ENCODE data around the gene CLDN24. TPM values are rescaled to one million over a fixed set of nuclear protein-coding genes. Genes with fewer than 3 reads are reported as not detected.

Gene CLDN24
- total and polyA plus RNA-seq, 5 experiments from 2014 or later: 1.6 TPM; not detected in 4

GRCh38 chr4:183304538-183304937, 17.7 kb downstream of the CLDN24 start:
- Mint-ChIP-seq H3K36me3 (peaks cover 0 to 4% (median 0%) of the 10 kb centered on the region in 3 donors), H3K4me3 (no peak overlapping the region), H3K4me1 (no peaks in the 10 kb centered on the region), H3K9me3 (no peaks in the 10 kb centered on the region), H3K27ac (peak overlapping the region in 1 of 10 donors; percentile 1), H3K27me3 (peaks cover 0 to 2% (median under 1%) of the 10 kb centered on the region in 5 donors)
- ATAC-seq: no peak
- no peak for DNase-seq
- POLR2A ChIA-PET: no interaction called here

- ATAC-seq: no peak
- peaks cover 0 to 4% (median 0%) of the 10 kb centered on the region in 3 donors for H3K36me3 Mint-ChIP-seq
- no peak for DNase-seq
Measured at GRCh38 chr4:183304067-183304466, 18.2 kb downstream of the CLDN24 start.

DNA sequence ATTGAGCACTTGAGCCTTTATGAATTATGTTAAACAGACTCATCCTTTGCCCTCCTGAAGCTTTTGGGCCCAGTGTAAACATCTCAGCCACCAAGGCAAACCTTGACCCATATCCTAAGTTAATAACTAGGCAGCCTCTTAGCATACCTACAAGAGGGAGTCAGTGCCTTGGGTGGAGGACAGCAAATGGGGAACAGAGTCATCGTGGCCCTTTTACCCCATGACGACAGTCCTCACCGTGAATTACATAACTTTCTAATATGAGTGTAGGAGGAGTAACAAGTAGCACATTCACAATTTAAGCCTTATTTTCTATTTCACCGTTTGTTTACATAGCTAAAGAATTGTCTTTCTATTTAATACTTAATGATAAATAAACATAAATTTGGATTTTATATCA, 18.9 kb downstream of the CLDN24 start:
- peaks cover 0 to 4% (median 0%) of the 10 kb centered on the region in 3 donors for H3K36me3 Mint-ChIP-seq
- ATAC-seq (no peak), DNase-seq (no peak)
- POLR2A ChIA-PET: no interaction called here
- H3K9me3 Mint-ChIP-seq: no peaks in the 10 kb centered on the region
- H3K4me1 Mint-ChIP-seq: no peaks in the 10 kb centered on the region
- H3K27ac Mint-ChIP-seq: no peak overlapping the region
- no peak overlapping the region for H3K4me3 Mint-ChIP-seq
- H3K27me3 Mint-ChIP-seq: peaks cover 0 to 3% (median 2%) of the 10 kb centered on the region in 5 donors

More at GRCh38 chr4:183304067-183304466, 18.2 kb downstream of the CLDN24 start:
- H3K9me3 Mint-ChIP-seq: no peaks in the 10 kb centered on the region
- no peak overlapping the region for H3K4me3 Mint-ChIP-seq
- POLR2A ChIA-PET: no interaction called here
- no peak overlapping the region for H3K27ac Mint-ChIP-seq
- H3K4me1 Mint-ChIP-seq: no peaks in the 10 kb centered on the region
- peaks cover 0 to 3% (median 2%) of the 10 kb centered on the region in 5 donors for H3K27me3 Mint-ChIP-seq

DNA sequence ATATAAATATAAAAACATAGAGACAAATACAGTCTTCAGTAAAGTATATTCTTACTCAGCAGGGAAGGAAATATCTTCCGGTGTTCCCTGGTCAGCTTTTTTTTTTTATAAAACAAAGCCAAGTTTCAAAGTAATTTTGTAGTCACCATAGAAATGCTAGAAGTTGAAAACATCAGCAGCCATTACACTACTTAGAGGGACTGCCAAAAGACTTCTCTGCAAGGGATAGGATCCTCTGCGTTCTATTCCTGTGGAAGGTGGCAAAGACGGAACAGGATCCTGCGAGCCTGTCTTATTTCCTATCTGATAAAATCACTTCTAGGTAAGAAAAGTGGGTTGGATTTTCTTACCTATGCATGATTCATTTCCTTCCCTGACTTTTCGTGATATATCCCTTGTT, 21.6 kb downstream of the CLDN24 start:
- H3K4me1 Mint-ChIP-seq: no peaks in the 10 kb centered on the region
- ATAC-seq: no peak
- no peak for DNase-seq
- no peak overlapping the region for H3K27ac Mint-ChIP-seq
- POLR2A ChIA-PET: interaction anchor here (0.6 kb wide), 1 partner anchor 10 kb away, joined by 4 read pairs; no protein-coding TSS in a partner anchor
- peaks cover 0 to 3% (median 0%) of the 10 kb centered on the region in 5 donors for H3K27me3 Mint-ChIP-seq
- H3K9me3 Mint-ChIP-seq: no peaks in the 10 kb centered on the region
- peaks cover 0 to 8% (median 0%) of the 10 kb centered on the region in 3 donors for H3K36me3 Mint-ChIP-seq
- no peak overlapping the region for H3K4me3 Mint-ChIP-seq

GRCh38 chr4:183300070-183300469, 22.2 kb downstream of the CLDN24 start:
- no peak overlapping the region for H3K4me3 Mint-ChIP-seq
- H3K27ac Mint-ChIP-seq: no peak overlapping the region
- H3K36me3 Mint-ChIP-seq: peaks cover 0 to 6% (median 0%) of the 10 kb centered on the region in 3 donors
- H3K9me3 Mint-ChIP-seq: no peaks in the 10 kb centered on the region
- ATAC-seq (no peak), DNase-seq (no peak)
- POLR2A ChIA-PET: no interaction called here
- H3K4me1 Mint-ChIP-seq: no peaks in the 10 kb centered on the region
- peaks cover 0 to 3% (median 0%) of the 10 kb centered on the region in 5 donors for H3K27me3 Mint-ChIP-seq

GRCh38 chr4:183299464-183299863, 22.8 kb downstream of the CLDN24 start:
- Mint-ChIP-seq H3K27ac (no peak overlapping the region), H3K27me3 (peaks cover 0 to 3% (median 0%) of the 10 kb centered on the region in 5 donors), H3K4me3 (no peak overlapping the region), H3K36me3 (peaks cover 0 to 4% (median 0%) of the 10 kb centered on the region in 3 donors), H3K9me3 (no peaks in the 10 kb centered on the region), H3K4me1 (no peaks in the 10 kb centered on the region)
- POLR2A ChIA-PET: no interaction called here
- no peak for DNase-seq
- ATAC-seq: no peak

DNA sequence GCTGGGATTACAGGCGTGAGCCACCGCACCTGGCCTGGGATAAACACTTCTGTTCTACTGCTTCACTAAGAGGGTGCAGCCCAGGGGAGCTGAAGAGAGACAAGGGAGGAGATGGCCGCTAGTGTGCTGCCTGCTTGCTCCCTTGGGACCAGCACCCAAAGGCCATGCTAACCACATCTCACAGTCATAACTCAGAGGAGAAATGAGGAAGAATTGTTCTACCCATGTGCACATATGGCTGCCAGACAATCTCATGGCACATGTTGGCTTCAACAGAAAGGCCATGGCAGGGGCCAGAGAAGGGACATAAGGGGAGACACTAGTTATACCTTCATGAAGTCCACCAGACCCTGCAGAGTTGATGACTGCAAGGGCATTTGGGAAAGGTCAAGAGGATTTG, 24.6 kb downstream of the CLDN24 start:
- ATAC-seq (no peak), DNase-seq (no peak)
- Mint-ChIP-seq H3K4me1 (no peaks in the 10 kb centered on the region), H3K27ac (no peak overlapping the region), H3K9me3 (no peaks in the 10 kb centered on the region), H3K27me3 (peaks cover 0 to 3% (median 0%) of the 10 kb centered on the region in 5 donors), H3K4me3 (no peak overlapping the region), H3K36me3 (peaks cover 0 to 4% (median 0%) of the 10 kb centered on the region in 3 donors)
- POLR2A ChIA-PET: interaction anchor here (1.2 kb wide), 1 partner anchor 146 kb away, joined by 3 read pairs; no protein-coding TSS in a partner anchor

- Mint-ChIP-seq H3K9me3 (no peaks in the 10 kb centered on the region), H3K4me1 (no peaks in the 10 kb centered on the region), H3K27me3 (peaks cover 0 to 3% (median 0%) of the 10 kb centered on the region in 5 donors), H3K36me3 (peaks cover 0 to 13% (median 0%) of the 10 kb centered on the region in 3 donors), H3K4me3 (no peak overlapping the region), H3K27ac (no peak overlapping the region)
- DNase-seq: no peak
- no peak for ATAC-seq
- POLR2A ChIA-PET: no interaction called here
Measured at GRCh38 chr4:183295711-183296110, 26.5 kb downstream of the CLDN24 start.

- DNase-seq: no peak
- no peaks in the 10 kb centered on the region for H3K27me3 Mint-ChIP-seq
- H3K27ac Mint-ChIP-seq: no peak overlapping the region
- POLR2A ChIA-PET: interaction anchor here (0.8 kb wide), 1 partner anchor 135 kb away, joined by 4 read pairs; no protein-coding TSS in a partner anchor
- no peaks in the 10 kb centered on the region for H3K9me3 Mint-ChIP-seq
- peaks cover 0 to 40% (median 2%) of the 10 kb centered on the region in 3 donors for H3K36me3 Mint-ChIP-seq
- ATAC-seq: no peak
- no peak overlapping the region for H3K4me3 Mint-ChIP-seq
- H3K4me1 Mint-ChIP-seq: peaks cover 0 to 2% (median 0%) of the 10 kb centered on the region in 4 donors
Measured at GRCh38 chr4:183291070-183291469, 31.2 kb downstream of the CLDN24 start.

- no peak overlapping the region for H3K27ac Mint-ChIP-seq
- H3K36me3 Mint-ChIP-seq: peaks cover 0 to 44% (median 2%) of the 10 kb centered on the region in 3 donors
- no peaks in the 10 kb centered on the region for H3K27me3 Mint-ChIP-seq
- DNase-seq: no peak
- POLR2A ChIA-PET: no interaction called here
- no peak for ATAC-seq
- H3K4me3 Mint-ChIP-seq: no peak overlapping the region
- H3K4me1 Mint-ChIP-seq: peaks cover 0 to 2% (median 0%) of the 10 kb centered on the region in 4 donors
- no peaks in the 10 kb centered on the region for H3K9me3 Mint-ChIP-seq
Measured at GRCh38 chr4:183289688-183290087, 32.5 kb downstream of the CLDN24 start.

DNA sequence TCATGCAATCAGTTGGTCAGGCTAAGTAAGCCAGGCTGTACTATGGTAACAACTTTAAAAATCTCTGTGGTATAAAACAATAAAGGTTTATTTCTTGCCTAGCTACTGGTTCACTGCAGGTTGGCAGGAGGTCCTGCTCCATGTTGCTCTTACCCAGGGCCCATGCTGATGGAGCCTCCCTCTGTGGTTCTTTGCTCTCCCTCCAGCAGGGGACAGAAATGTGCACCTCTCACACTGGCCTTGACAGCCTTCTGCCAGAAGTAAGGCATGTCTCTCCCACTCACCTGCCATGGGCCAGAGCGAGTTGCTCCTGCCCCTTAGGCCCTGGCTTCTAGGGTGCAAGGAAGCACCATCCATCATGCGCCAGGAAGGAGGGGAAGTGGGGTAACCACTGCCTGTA, 33.3 kb downstream of the CLDN24 start:
- POLR2A ChIA-PET: no interaction called here
- peaks cover 0 to 2% (median 0%) of the 10 kb centered on the region in 4 donors for H3K4me1 Mint-ChIP-seq

GRCh38 chr4:183287677-183288076, 34.5 kb downstream of the CLDN24 start:
- POLR2A ChIA-PET: no interaction called here
- DNase-seq: no peak
- Mint-ChIP-seq H3K9me3 (no peaks in the 10 kb centered on the region), H3K27me3 (no peaks in the 10 kb centered on the region), H3K4me1 (peaks cover 0 to 2% (median 0%) of the 10 kb centered on the region in 4 donors), H3K4me3 (no peak overlapping the region), H3K27ac (no peak overlapping the region), H3K36me3 (peaks cover 0 to 58% (median 2%) of the 10 kb centered on the region in 3 donors)
- ATAC-seq: no peak

More for the DNA sequence above, 33.3 kb downstream of the CLDN24 start:
- H3K9me3 Mint-ChIP-seq: no peaks in the 10 kb centered on the region
- H3K27ac Mint-ChIP-seq: no peak overlapping the region
- H3K36me3 Mint-ChIP-seq: peaks cover 0 to 50% (median 2%) of the 10 kb centered on the region in 3 donors
- DNase-seq (no peak), ATAC-seq (no peak)
- H3K4me3 Mint-ChIP-seq: no peak overlapping the region
- H3K27me3 Mint-ChIP-seq: no peaks in the 10 kb centered on the region

DNA sequence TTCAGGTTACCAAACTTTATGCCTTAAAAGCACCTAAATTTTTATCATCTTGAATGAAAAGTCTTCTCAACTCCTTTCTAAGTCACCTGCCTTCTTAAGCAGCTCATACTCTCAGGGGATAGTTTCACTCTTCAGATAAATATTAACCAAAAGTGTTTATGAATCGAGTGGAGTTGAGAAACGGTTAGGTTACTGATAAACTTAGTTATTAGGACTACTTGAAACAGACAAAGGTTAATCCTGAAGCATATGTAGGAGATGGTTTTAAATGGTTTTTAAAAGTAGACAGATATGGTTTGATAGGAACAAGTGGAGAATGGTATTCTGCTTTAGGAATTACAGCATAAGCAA, 34.9 kb downstream of the CLDN24 start:
- Mint-ChIP-seq H3K4me3 (no peak overlapping the region), H3K27ac (no peak overlapping the region), H3K27me3 (no peaks in the 10 kb centered on the region), H3K36me3 (peaks cover 0 to 59% (median 2%) of the 10 kb centered on the region in 3 donors), H3K9me3 (no peaks in the 10 kb centered on the region), H3K4me1 (peaks cover 0 to 2% (median 0%) of the 10 kb centered on the region in 4 donors)
- POLR2A ChIA-PET: no interaction called here
- DNase-seq (no peak), ATAC-seq (no peak)

All from naive thymus-derived CD8-positive, alpha-beta T cell (primary cell).